Adipocyte (in vitro differentiated cells): Measurements from ENCODE around the gene IL22RA2.

Experiments used
- DNase-seq: peaks from one replicate; pipeline ENCODE4 v3.0.0-alpha.2; 2015; ENCODE audit warnings: low read depth
- H3K27me3 ChIP-seq: replicated peaks from 2 replicates; pipeline ENCODE4 v1.7.0; 2013; ENCODE audit warnings: mild to moderate bottlenecking, low read length, moderate library complexity; ENCODE audit not compliant: control insufficient read depth, insufficient read depth
- H3K36me3 ChIP-seq: 2 replicates; pipeline ENCODE4 v1.7.0; 2013; ENCODE audit warnings: low read length, mild to moderate bottlenecking, moderate library complexity; ENCODE audit not compliant: control insufficient read depth, insufficient read depth, severe bottlenecking
- H3K4me1 ChIP-seq: 2 replicates; pipeline ENCODE4 v1.7.0; 2013; ENCODE audit warnings: mild to moderate bottlenecking, low read length, moderate library complexity; ENCODE audit not compliant: control insufficient read depth, insufficient read depth
- H3K4me3 ChIP-seq: 2 replicates; pipeline ENCODE4 v1.7.0; 2013; ENCODE audit warnings: mild to moderate bottlenecking, low read length, moderate library complexity
- H3K9ac ChIP-seq: 2 replicates; pipeline ENCODE4 v1.7.0; 2013; ENCODE audit warnings: mild to moderate bottlenecking, low read length, moderate library complexity
- H3K9me3 ChIP-seq: 2 replicates; pipeline ENCODE4 v1.7.0; 2013; ENCODE audit warnings: mild to moderate bottlenecking, low read length, moderate library complexity; ENCODE audit not compliant: control insufficient read depth

The IL22RA2 gene

GRCh38 chr6:137104926-137105325 is 68.5 kb downstream of the IL22RA2 start:
- peaks cover 4% of the 10 kb centered on the region for H3K9me3 ChIP-seq
- H3K27me3 ChIP-seq = no peaks in the 10 kb centered on the region
- H3K36me3 ChIP-seq = no peaks in the 10 kb centered on the region
- no peak for DNase-seq
- no peak overlapping the region for H3K9ac ChIP-seq
- no peaks in the 10 kb centered on the region for H3K4me1 ChIP-seq
- H3K4me3 ChIP-seq = no peak overlapping the region

GRCh38 chr6:137102851-137103492 is 70.5 kb downstream of the IL22RA2 start:
- Histone ChIP-seq H3K9me3 (no peaks in the 10 kb centered on the region), H3K4me1 (no peaks in the 10 kb centered on the region)

GRCh38 chr6:137102050-137102848 is 71.2 kb downstream of the IL22RA2 start:
- Histone ChIP-seq H3K27me3 (no peaks in the 10 kb centered on the region), H3K9ac (no peak overlapping the region), H3K36me3 (no peaks in the 10 kb centered on the region), H3K9me3 (no peaks in the 10 kb centered on the region), H3K4me1 (no peaks in the 10 kb centered on the region), H3K4me3 (no peak overlapping the region)
- no peak for DNase-seq

More at GRCh38 chr6:137102851-137103492, 70.5 kb downstream of the IL22RA2 start:
- no peak overlapping the region for H3K9ac ChIP-seq
- H3K27me3 ChIP-seq = no peaks in the 10 kb centered on the region
- DNase-seq = no peak
- H3K4me3 ChIP-seq = no peak overlapping the region
- H3K36me3 ChIP-seq = no peaks in the 10 kb centered on the region

GRCh38 chr6:137099689-137100403 is 73.6 kb downstream of the IL22RA2 start:
- Histone ChIP-seq H3K4me3 (no peak overlapping the region), H3K9me3 (no peaks in the 10 kb centered on the region), H3K36me3 (no peaks in the 10 kb centered on the region), H3K4me1 (peaks cover 4% of the 10 kb centered on the region), H3K27me3 (no peaks in the 10 kb centered on the region), H3K9ac (no peak overlapping the region)
- DNase-seq = no peak

GRCh38 chr6:137097526-137097925 is 75.9 kb downstream of the IL22RA2 start:
- no peak for DNase-seq
- Histone ChIP-seq H3K4me3 (no peak overlapping the region), H3K4me1 (peaks cover 10% of the 10 kb centered on the region), H3K9ac (no peak overlapping the region), H3K36me3 (no peaks in the 10 kb centered on the region), H3K27me3 (no peaks in the 10 kb centered on the region), H3K9me3 (no peaks in the 10 kb centered on the region)

GRCh38 chr6:137097057-137097456 is 76.4 kb downstream of the IL22RA2 start:
- peak; percentile 41 for DNase-seq
- H3K36me3 ChIP-seq = no peaks in the 10 kb centered on the region
- H3K9ac ChIP-seq = no peak overlapping the region
- no peaks in the 10 kb centered on the region for H3K9me3 ChIP-seq
- H3K4me3 ChIP-seq = no peak overlapping the region
- H3K27me3 ChIP-seq = no peaks in the 10 kb centered on the region
- peaks cover 10% of the 10 kb centered on the region for H3K4me1 ChIP-seq

GRCh38 chr6:137095651-137096238 is 77.7 kb downstream of the IL22RA2 start:
- H3K4me1 ChIP-seq = peaks cover 10% of the 10 kb centered on the region
- H3K9me3 ChIP-seq = no peaks in the 10 kb centered on the region
- no peak overlapping the region for H3K4me3 ChIP-seq
- H3K9ac ChIP-seq = no peak overlapping the region
- no peaks in the 10 kb centered on the region for H3K36me3 ChIP-seq
- H3K27me3 ChIP-seq = no peaks in the 10 kb centered on the region
- DNase-seq = no peak

GRCh38 chr6:137095093-137095492 is 78.4 kb downstream of the IL22RA2 start:
- H3K4me3 ChIP-seq = no peak overlapping the region
- no peaks in the 10 kb centered on the region for H3K36me3 ChIP-seq
- DNase-seq = no peak
- H3K9ac ChIP-seq = no peak overlapping the region
- H3K27me3 ChIP-seq = no peaks in the 10 kb centered on the region
- H3K4me1 ChIP-seq = peaks cover 10% of the 10 kb centered on the region
- no peaks in the 10 kb centered on the region for H3K9me3 ChIP-seq

GRCh38 chr6:137094411-137095008 is 78.9 kb downstream of the IL22RA2 start:
- Histone ChIP-seq H3K4me3 (no peak overlapping the region), H3K27me3 (no peaks in the 10 kb centered on the region), H3K4me1 (peaks cover 10% of the 10 kb centered on the region), H3K36me3 (no peaks in the 10 kb centered on the region), H3K9ac (no peak overlapping the region), H3K9me3 (no peaks in the 10 kb centered on the region)
- peak; percentile 88 for DNase-seq
